ENCODE measurements around the gene ZBTB49.
A peak's percentile ranks its signal among the peaks of the same experiment; 100 is the strongest.
"Not testable (repeated sequence)": the region's sequence is repeated elsewhere in the genome, so short reads cannot be mapped to it uniquely, and the experiment has no call there.

Gene ZBTB49, protein sequence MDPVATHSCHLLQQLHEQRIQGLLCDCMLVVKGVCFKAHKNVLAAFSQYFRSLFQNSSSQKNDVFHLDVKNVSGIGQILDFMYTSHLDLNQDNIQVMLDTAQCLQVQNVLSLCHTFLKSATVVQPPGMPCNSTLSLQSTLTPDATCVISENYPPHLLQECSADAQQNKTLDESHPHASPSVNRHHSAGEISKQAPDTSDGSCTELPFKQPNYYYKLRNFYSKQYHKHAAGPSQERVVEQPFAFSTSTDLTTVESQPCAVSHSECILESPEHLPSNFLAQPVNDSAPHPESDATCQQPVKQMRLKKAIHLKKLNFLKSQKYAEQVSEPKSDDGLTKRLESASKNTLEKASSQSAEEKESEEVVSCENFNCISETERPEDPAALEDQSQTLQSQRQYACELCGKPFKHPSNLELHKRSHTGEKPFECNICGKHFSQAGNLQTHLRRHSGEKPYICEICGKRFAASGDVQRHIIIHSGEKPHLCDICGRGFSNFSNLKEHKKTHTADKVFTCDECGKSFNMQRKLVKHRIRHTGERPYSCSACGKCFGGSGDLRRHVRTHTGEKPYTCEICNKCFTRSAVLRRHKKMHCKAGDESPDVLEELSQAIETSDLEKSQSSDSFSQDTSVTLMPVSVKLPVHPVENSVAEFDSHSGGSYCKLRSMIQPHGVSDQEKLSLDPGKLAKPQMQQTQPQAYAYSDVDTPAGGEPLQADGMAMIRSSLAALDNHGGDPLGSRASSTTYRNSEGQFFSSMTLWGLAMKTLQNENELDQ

DNA sequence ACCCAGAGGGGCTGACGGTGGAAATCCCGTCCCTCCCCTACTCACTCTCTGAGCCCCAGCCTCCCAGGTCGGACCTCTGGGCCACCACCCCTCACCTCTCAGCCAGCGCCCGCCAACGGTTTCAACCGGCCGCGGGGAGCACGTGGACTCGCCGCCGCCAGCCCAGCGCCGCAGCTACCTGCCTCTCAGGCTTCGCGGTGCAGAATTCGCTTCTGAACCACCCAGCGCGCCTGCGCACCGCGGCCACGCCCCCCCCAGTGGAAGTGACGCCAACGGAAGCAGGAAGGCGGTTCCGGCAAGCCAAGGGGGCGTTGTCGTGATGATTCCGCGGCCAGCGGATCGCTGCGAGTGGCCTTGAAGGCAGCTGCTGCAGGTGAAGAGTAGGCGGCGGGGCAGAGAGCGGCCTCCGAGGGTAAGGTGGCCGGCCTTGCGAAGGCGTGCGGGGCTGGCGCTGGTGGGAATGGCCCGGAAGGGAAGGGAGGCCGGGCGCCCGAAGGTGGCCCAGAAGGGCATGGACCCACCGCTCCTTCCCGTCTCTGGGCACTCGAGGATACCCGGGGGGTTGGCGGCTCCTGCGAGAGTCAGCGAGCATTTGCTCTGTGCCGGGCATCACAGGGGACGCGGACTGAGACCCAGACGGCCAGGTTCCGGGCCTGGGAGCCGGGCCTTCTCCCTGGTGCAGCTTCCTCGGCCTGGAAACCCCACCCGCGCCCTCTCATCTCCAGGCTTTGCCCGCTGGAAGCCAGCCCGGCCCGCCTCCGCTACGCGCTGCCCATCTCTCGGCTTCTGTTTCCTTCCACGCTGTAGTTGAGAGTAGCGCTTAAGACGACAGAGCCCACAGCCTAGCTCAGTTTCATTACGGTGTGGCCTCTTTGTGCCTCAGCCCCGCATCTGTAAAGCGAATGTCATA lies at the start of gene ZBTB49, which contains the start of gene LYAR:
TSS of gene ZBTB49 (plus strand) at position 311 of the 910 bp plus-strand sequence. CDS start 9,695 bp downstream, outside the sequence.
TSS of gene LYAR (minus strand) at position 214 of the 910 bp plus-strand sequence. CDS start 6,412 bp downstream, outside the sequence.
- H3K9me3 Mint-ChIP-seq = no peaks in the 10 kb centered on the region
- peaks cover 38% of the 10 kb centered on the region for H3K36me3 Mint-ChIP-seq (ENCODE audit: low read depth)
- H3K27me3 Mint-ChIP-seq = no peaks in the 10 kb centered on the region
- intact Hi-C loops (cut with micrococcal nuclease) = loop anchor here (1.0 to 5.0 kb wide), 3 partner anchors 42 to 252 kb away; partner anchors contain the start of genes STX18 and TMEM128
- H3K27ac Mint-ChIP-seq = peak within 1 kb of the TSS; percentile 87
- peak within 1 kb of the TSS; percentile 94 for H3K4me3 Mint-ChIP-seq
- H3K4me1 Mint-ChIP-seq (ENCODE audit: low read depth) = peaks cover 47% of the 10 kb centered on the region

DNA sequence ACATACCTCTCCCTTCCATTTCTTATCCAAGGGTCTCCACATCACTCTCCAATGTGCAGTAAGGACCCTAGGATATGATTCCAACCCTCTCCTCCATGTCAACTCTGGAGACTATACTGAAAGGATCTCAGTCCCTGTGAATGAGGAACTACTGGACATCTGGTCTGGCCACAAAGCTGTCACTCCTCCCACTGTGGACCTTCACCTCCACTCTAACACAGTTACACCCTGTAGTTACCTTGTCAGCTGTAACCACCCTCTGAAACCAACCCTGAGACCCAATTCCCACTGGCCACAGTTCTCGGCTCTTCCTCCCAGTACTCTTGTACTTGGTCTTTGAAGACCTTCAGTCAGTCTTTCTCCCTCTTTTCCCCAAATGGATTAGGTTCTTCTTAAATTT lies 44.9 kb upstream of the ZBTB49 start:
- H3K36me3 Mint-ChIP-seq (ENCODE audit: low read depth) = peaks cover 65% of the 10 kb centered on the region
- no peaks in the 10 kb centered on the region for H3K9me3 Mint-ChIP-seq
- no peak overlapping the region for H3K4me3 Mint-ChIP-seq
- peak overlapping the region; percentile 5 for H3K27ac Mint-ChIP-seq
- intact Hi-C loops (cut with micrococcal nuclease) = loop anchor here (10.0 kb wide), 1 partner anchor 180 kb away; no protein-coding TSS in a partner anchor
- H3K4me1 Mint-ChIP-seq (ENCODE audit: low read depth) = peaks cover 30% of the 10 kb centered on the region
- H3K27me3 Mint-ChIP-seq = peaks cover 3% of the 10 kb centered on the region

DNA sequence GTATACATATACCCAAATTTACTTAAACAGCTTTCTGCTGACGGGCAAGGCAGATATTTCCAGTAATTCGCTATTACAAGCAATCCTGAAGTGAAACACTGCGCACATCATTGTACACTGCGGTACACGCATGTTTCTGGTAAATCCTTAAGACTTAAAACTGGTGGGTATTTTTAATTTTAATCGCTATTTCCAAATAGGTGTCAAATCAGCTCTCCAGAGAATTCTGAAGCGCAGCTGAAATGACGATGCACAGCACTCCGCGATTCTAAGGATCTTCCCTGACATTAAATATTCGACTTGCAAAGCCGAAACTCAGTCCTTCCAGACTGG lies 42.4 kb upstream of the ZBTB49 start:
- H3K27me3 Mint-ChIP-seq = peaks cover 11% of the 10 kb centered on the region
- peaks cover 41% of the 10 kb centered on the region for H3K36me3 Mint-ChIP-seq (ENCODE audit: low read depth)
- H3K27ac Mint-ChIP-seq = peak overlapping the region; percentile 97
- intact Hi-C loops (cut with micrococcal nuclease) = loop anchor here (1.0 to 10.0 kb wide), 2 partner anchors 43 to 177 kb away; partner anchors contain the start of genes LYAR and ZBTB49
- peak overlapping the region; percentile 95 for H3K4me3 Mint-ChIP-seq
- H3K4me1 Mint-ChIP-seq (ENCODE audit: low read depth) = peaks cover 30% of the 10 kb centered on the region
- no peaks in the 10 kb centered on the region for H3K9me3 Mint-ChIP-seq

DNA sequence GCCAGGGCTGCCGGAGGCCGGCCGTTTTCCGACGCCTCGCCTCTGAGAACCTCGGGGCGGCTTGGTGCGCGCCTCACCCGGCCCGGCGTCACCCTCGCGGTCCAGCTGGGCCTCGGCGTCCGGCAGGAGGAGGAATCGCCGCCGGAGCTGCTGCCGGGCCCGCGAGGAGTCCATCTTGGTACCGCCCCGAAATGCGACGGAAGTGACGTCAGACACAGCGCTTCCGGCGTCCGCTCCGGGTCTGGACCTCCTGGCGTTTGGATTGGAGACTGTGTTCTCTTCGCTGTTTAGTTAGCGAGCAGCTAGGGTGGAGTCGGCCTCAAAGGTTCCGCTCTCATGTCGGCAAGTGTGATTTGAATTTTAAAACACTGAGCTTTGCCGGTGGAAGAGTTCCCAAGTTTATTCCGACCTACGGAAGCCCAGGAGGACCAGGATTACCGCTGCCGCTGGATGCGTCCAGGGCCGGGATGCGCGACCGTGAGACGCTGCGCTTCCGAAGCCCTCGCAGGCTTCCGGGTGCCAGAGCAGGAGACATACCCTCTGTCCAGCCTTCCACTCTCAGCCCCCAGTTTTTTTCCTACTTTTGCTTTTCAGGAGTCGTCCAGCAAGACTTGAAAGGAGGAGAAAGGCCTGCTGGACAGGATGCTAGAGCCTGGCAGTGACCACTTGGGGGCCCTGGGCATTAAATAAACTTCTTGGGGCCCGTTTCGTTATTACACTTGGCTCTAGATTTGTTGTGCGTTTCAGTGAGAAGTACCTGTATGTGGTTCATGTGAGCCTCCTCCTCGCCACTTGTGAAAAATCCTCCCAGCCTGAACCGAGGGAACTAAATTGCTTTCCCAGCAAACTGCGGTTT lies 41.8 kb upstream of the ZBTB49 start, which contains the start of gene TMEM128:
TSS of gene TMEM128 (minus strand) at position 195 of the 856 bp plus-strand sequence. CDS start at position 174, 21 bp downstream.
- H3K27ac Mint-ChIP-seq = peak within 1 kb of the TSS; percentile 97

DNA sequence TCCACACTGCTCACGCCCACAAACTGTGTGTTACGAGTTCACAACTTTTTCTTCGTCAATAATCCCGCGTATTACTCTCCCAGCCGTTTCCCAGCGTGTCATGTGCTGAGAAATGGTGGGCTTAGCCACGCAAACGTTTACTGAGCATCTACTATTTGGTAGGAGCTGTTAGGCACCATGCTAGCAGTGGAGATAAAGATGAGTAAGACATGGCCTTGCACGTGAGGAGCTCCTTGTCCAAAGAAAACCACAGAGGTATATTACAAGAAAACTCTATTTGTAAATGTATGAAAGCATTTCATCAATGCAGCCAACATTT lies 41.2 kb upstream of the ZBTB49 start:
- Mint-ChIP-seq H3K27me3 (peaks cover 15% of the 10 kb centered on the region), H3K9me3 (no peaks in the 10 kb centered on the region), H3K4me1 (ENCODE audit: low read depth) (peaks cover 30% of the 10 kb centered on the region), H3K27ac (peak overlapping the region; percentile 97), H3K36me3 (ENCODE audit: low read depth) (peaks cover 29% of the 10 kb centered on the region), H3K4me3 (peak overlapping the region; percentile 95)
- intact Hi-C loops (cut with micrococcal nuclease) = loop anchor here (1.0 to 10.0 kb wide), 2 partner anchors 41 to 176 kb away; partner anchors contain the start of genes LYAR and ZBTB49

More for the DNA sequence above, 41.8 kb upstream of the ZBTB49 start, which contains the start of gene TMEM128:
- Mint-ChIP-seq H3K4me3 (peak within 1 kb of the TSS; percentile 95), H3K27me3 (peaks cover 11% of the 10 kb centered on the region), H3K36me3 (ENCODE audit: low read depth) (peaks cover 35% of the 10 kb centered on the region), H3K4me1 (ENCODE audit: low read depth) (peaks cover 30% of the 10 kb centered on the region), H3K9me3 (no peaks in the 10 kb centered on the region)
- intact Hi-C loops (cut with micrococcal nuclease) = loop anchor here (1.0 to 10.0 kb wide), 2 partner anchors 42 to 177 kb away; partner anchors contain the start of genes LYAR and ZBTB49

DNA sequence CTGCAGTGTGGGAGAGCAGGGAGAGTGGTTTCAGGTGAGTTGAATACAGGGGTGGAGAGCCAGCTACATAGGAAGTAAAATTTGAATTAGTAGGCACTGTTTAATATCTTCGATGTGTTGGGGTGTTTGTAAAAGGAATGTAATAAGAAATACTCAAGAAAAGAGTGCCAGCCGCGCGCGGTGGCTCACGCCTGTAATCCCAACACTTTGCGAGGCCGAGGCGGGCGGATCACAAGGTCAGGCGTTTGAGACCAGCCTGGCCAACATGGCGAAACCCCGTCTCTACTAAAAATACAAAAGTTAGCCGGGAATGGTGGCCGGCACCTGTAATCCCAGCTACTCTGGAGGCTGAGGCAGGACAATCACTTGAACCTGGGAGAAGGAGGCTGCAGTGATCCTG lies 40.7 kb upstream of the ZBTB49 start:
- intact Hi-C loops (cut with micrococcal nuclease) = loop anchor here (10.0 kb wide), 1 partner anchor 175 kb away; no protein-coding TSS in a partner anchor
- not testable (repeated sequence) for H3K9me3 Mint-ChIP-seq, H3K4me3 Mint-ChIP-seq
- Mint-ChIP-seq H3K4me1 (ENCODE audit: low read depth) (peaks cover 33% of the 10 kb centered on the region), H3K27me3 (peaks cover 17% of the 10 kb centered on the region), H3K27ac (peak overlapping the region; percentile 97), H3K36me3 (ENCODE audit: low read depth) (peaks cover 24% of the 10 kb centered on the region)

DNA sequence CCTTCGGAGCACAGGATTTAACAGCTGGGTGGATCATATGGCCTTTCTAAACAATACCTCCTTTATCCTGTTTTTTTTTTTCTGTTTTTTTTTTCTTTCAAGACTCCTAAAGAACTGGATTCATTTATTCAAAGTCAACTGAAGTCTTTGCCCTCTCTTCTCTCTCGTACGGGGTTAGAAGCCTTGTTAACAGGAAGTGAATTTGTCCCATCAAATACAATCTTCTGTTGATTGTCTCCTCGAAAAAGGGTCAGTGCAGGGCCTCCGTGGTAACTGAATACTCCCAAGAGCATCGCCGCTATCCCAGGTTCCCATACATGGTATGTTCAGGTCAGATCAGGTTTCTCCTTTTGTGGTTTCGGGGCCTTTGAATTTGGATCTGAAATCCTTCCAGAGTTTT lies 40.2 kb upstream of the ZBTB49 start:
- Mint-ChIP-seq H3K4me1 (ENCODE audit: low read depth) (peaks cover 35% of the 10 kb centered on the region), H3K9me3 (no peaks in the 10 kb centered on the region), H3K27me3 (peaks cover 20% of the 10 kb centered on the region), H3K4me3 (no peak overlapping the region), H3K27ac (no peak overlapping the region), H3K36me3 (ENCODE audit: low read depth) (peaks cover 19% of the 10 kb centered on the region)
- intact Hi-C loops (cut with micrococcal nuclease) = loop anchor here (10.0 kb wide), 1 partner anchor 175 kb away; no protein-coding TSS in a partner anchor

DNA sequence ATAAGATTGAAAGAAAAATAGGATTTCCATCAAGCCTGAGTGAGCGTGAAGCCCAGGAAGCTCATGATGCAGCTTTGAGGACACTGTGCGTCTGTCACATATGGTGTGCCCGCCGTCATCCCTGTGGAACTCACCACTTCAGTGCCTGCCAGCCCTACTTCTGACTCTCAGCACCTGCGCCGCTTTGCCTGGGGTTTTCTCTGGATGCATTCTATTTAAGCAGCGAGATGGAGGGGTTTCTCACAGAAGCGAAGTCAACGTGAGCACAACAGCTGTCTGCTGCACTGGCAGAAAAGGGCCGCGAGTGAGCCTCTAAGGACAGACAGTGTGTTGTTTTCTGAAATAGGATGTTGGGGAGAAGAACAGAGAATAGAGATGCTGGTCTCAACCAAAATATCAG lies 35.9 kb upstream of the ZBTB49 start:
- H3K27me3 Mint-ChIP-seq = peaks cover 31% of the 10 kb centered on the region
- H3K4me3 Mint-ChIP-seq = no peak overlapping the region
- H3K4me1 Mint-ChIP-seq (ENCODE audit: low read depth) = peaks cover 9% of the 10 kb centered on the region
- no peaks in the 10 kb centered on the region for H3K36me3 Mint-ChIP-seq (ENCODE audit: low read depth)
- intact Hi-C loops (cut with micrococcal nuclease) = no loop called here
- no peak overlapping the region for H3K27ac Mint-ChIP-seq
- no peaks in the 10 kb centered on the region for H3K9me3 Mint-ChIP-seq

DNA sequence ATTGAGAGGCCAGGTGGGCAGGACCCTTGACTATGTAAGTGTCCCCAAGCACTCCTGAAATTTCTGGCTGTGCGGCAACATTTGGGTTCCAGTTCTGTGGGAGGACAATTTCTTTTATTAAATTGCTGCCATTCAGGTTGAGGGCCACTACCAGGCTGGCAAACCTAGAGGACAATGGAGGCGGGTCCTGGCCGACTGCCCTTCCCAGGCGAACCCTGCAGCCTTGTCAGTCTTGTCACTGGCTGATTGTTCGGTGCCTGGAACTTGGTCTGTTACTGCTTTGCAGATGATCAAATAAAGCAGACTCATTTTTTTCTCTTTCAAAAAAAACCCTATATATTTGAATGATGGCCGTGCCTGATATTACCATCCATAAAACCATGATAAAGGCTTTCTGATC lies 35.4 kb upstream of the ZBTB49 start:
- H3K27me3 Mint-ChIP-seq = peaks cover 31% of the 10 kb centered on the region
- intact Hi-C loops (cut with micrococcal nuclease) = no loop called here
- no peaks in the 10 kb centered on the region for H3K9me3 Mint-ChIP-seq
- H3K4me3 Mint-ChIP-seq = no peak overlapping the region
- no peaks in the 10 kb centered on the region for H3K36me3 Mint-ChIP-seq (ENCODE audit: low read depth)
- peaks cover 11% of the 10 kb centered on the region for H3K4me1 Mint-ChIP-seq (ENCODE audit: low read depth)
- H3K27ac Mint-ChIP-seq = no peak overlapping the region

DNA sequence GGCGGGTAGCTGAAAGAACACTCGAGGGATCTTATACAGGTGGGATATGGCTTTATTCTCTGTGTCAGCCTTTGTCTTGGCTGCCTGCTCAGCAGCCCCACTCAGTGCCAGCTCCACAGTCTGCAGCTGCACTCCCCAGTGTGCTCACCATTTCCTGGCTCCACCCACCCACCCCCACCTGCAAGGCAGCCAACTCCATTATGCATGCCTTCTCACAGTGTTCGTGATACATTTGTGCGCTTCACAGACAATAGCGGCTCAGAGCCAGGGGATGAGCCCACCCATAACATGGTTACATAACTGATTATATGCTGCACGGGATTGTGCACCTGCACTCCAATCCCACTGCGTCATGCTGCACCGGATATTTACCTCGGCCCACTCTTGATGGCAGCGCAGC lies 33.3 kb upstream of the ZBTB49 start:
- intact Hi-C loops (cut with micrococcal nuclease) = no loop called here
- peaks cover 21% of the 10 kb centered on the region for H3K27me3 Mint-ChIP-seq

DNA sequence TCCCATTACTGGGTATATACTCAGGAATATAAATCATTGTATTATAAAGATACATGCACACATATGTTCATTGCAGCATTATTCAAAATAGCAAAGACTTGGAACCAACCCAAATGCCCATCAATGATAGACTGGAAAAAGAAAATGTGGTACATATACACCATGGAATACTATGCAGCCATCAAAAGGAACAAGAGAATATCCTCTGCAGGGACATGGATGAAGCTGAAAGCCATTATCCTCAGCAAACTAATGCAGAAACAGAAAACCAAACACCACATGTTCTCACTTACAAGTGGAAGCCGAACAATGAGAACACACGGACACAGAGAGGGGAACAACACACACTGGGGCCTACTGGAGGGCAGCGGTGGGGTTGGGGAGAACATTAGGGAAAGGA lies 32.3 kb upstream of the ZBTB49 start:
- peaks cover 20% of the 10 kb centered on the region for H3K4me1 Mint-ChIP-seq (ENCODE audit: low read depth)
- intact Hi-C loops (cut with micrococcal nuclease); H3K27ac Mint-ChIP-seq; H3K9me3 Mint-ChIP-seq; H3K4me3 Mint-ChIP-seq; H3K36me3 Mint-ChIP-seq (ENCODE audit: low read depth): not testable (repeated sequence)
- H3K27me3 Mint-ChIP-seq = peaks cover 20% of the 10 kb centered on the region

More for the DNA sequence above, 33.3 kb upstream of the ZBTB49 start:
- Mint-ChIP-seq H3K4me1 (ENCODE audit: low read depth) (peaks cover 20% of the 10 kb centered on the region), H3K27ac (no peak overlapping the region), H3K9me3 (no peaks in the 10 kb centered on the region), H3K36me3 (ENCODE audit: low read depth) (no peaks in the 10 kb centered on the region), H3K4me3 (no peak overlapping the region)

DNA sequence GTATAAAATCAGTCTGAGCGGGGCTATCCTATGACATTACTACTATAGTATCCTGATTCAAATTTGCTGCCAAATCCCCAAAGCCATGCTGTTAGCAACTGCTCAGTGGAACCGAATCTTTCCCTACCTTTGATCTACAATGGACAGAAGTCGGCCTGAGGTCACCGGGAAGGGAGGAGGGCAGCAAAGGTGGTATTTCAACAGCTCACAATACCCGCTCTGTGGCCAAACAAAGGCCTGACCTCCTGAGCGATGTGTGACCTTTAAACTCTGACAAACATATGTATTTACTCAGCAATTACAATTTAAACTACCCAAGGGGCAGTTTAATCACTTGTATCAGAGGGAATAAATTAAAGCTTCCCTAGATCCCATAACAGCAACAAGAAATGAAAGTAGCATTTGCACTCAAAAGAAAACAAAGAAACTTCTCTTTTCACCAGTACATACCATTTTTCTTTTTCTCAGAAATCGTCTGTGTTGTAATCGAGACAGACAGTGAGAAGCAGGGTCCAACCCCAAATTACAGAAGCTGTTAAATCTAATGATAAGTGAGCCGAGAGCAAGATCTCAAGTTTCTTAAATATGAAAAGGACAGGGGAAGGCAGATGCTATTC lies 30.5 kb upstream of the ZBTB49 start:
- no peaks in the 10 kb centered on the region for H3K9me3 Mint-ChIP-seq
- H3K27ac Mint-ChIP-seq = peak overlapping the region; percentile 67
- peaks cover 12% of the 10 kb centered on the region for H3K27me3 Mint-ChIP-seq
- peaks cover 15% of the 10 kb centered on the region for H3K4me1 Mint-ChIP-seq (ENCODE audit: low read depth)
- intact Hi-C loops (cut with micrococcal nuclease) = loop anchor here (1.0 kb wide), 1 partner anchor 76 kb away; no protein-coding TSS in a partner anchor
- H3K36me3 Mint-ChIP-seq (ENCODE audit: low read depth) = no peaks in the 10 kb centered on the region
- H3K4me3 Mint-ChIP-seq = peak overlapping the region; percentile 9
